OCI-LY3 (cell line): Measurements from ENCODE around the gene TSPAN10.

Experiments
- H2AFZ ChIP-seq: fragments of 200-600, 300-600 bp; shearing (Covaris generic); 2 replicates; pipeline ENCODE4 v1.6.0; 2014; ENCODE audit warnings: antibody characterized with exemption, low read depth, low read length
- H3K27ac ChIP-seq: fragments of 200-600, 300-600 bp; sonication (generic); 2 replicates; pipeline ENCODE4 v1.5.1; 2014; ENCODE audit warnings: mild to moderate bottlenecking, low read length, moderate library complexity, mixed read lengths
- H3K27me3 ChIP-seq: fragments of 200-600, 300-600 bp; sonication (generic); 2 replicates; pipeline ENCODE4 v1.6.1; 2014; ENCODE audit warnings: low read depth, low read length, mixed read lengths
- H3K36me3 ChIP-seq: fragments of 200-600, 300-600 bp; sonication (generic); replicated peaks from 2 replicates; pipeline ENCODE3; 2014; ENCODE audit warnings: low read depth, low read length, mixed read lengths
- H3K4me1 ChIP-seq: fragments of 300-600, 200-600 bp; sonication (generic); 2 replicates; pipeline ENCODE4 v1.6.1; 2014; ENCODE audit warnings: low read length, mixed read lengths
- H3K4me2 ChIP-seq: fragments of 200-600, 300-600 bp; sonication (generic); 2 replicates; pipeline ENCODE4 v1.6.1; 2014; ENCODE audit warnings: low read length, mixed read lengths
- H3K4me3 ChIP-seq: fragments of 300-600, 200-600 bp; sonication (generic); 2 replicates; pipeline ENCODE4 v1.5.1; 2014; ENCODE audit warnings: antibody characterized with exemption, mild to moderate bottlenecking, low read length, moderate library complexity
- H3K79me2 ChIP-seq: fragments of 300-600, 200-600 bp; shearing (Covaris generic); 2 replicates; pipeline ENCODE4 v1.6.1; 2014; ENCODE audit warnings: mild to moderate bottlenecking, low read length, mixed read lengths
- H3K9ac ChIP-seq: fragments of 300-600, 200-600 bp; shearing (Covaris generic); 2 replicates; pipeline ENCODE4 v1.6.0; 2014; ENCODE audit warnings: mild to moderate bottlenecking, low read length, moderate library complexity
- H3K9me3 ChIP-seq: fragments of 200-600, 300-600 bp; shearing (Covaris generic); 2 replicates; pipeline ENCODE4 v1.6.1; 2014; ENCODE audit warnings: low read length, mixed read lengths; ENCODE audit not compliant: insufficient read depth
- H4K20me1 ChIP-seq: fragments of 200-600, 300-600 bp; sonication (generic); 2 replicates; pipeline ENCODE4 v1.6.1; 2016; ENCODE audit warnings: low read length, mixed read lengths; ENCODE audit not compliant: insufficient read depth
- EZH2phosphoT487 ChIP-seq: fragments of 200-600 bp; shearing (Covaris generic); IDR thresholded peaks from 2 replicates; pipeline ENCODE4 v1.6.1; 2018; ENCODE audit warnings: antibody characterized with exemption, mixed run types, low read depth
- TF ChIP-seq, protein P1 (sequence below): fragments of 200-600, 300-600 bp; sonication (generic); IDR thresholded peaks from 2 replicates; pipeline ENCODE4 v1.5.1; 2014; ENCODE audit warnings: antibody characterized with exemption, low read length, low read depth

TSPAN10 gene

DNA sequence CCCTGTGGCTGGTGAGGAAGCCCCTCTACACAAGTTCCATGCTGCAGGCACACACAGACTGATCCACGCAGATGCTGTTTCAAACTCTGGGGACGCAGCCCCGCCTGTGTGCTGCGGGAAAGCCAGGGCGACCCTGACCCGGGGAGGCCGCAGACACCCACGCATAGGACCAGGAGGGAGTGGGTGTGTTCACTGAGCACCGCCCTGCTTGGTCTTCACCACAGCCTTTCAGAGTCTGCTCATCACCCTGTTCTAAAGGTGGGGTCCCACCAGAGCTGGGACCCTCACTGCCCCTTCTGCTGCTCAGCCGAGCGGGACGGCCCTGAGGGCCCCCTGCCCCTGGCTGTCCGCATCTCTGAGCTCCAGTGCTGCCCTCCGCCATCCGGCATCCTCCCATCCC, 7.5 kb downstream of the TSPAN10 start:
- TF ChIP-seq, protein P1, sequence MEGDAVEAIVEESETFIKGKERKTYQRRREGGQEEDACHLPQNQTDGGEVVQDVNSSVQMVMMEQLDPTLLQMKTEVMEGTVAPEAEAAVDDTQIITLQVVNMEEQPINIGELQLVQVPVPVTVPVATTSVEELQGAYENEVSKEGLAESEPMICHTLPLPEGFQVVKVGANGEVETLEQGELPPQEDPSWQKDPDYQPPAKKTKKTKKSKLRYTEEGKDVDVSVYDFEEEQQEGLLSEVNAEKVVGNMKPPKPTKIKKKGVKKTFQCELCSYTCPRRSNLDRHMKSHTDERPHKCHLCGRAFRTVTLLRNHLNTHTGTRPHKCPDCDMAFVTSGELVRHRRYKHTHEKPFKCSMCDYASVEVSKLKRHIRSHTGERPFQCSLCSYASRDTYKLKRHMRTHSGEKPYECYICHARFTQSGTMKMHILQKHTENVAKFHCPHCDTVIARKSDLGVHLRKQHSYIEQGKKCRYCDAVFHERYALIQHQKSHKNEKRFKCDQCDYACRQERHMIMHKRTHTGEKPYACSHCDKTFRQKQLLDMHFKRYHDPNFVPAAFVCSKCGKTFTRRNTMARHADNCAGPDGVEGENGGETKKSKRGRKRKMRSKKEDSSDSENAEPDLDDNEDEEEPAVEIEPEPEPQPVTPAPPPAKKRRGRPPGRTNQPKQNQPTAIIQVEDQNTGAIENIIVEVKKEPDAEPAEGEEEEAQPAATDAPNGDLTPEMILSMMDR, result no peak
- TF ChIP-seq EZH2phosphoT487, result no peak
- no peak overlapping the region for H3K4me3 ChIP-seq
- no peaks in the 10 kb centered on the region for H3K4me1 ChIP-seq
- no peak overlapping the region for H3K9ac ChIP-seq
- no peak overlapping the region for H3K4me2 ChIP-seq
- H2AFZ ChIP-seq, result no peak overlapping the region
- no peaks in the 10 kb centered on the region for H3K27me3 ChIP-seq
- no peaks in the 10 kb centered on the region for H3K79me2 ChIP-seq
- no peaks in the 10 kb centered on the region for H3K9me3 ChIP-seq
- no peaks in the 10 kb centered on the region for H3K36me3 ChIP-seq
- no peak overlapping the region for H3K27ac ChIP-seq
- H4K20me1 ChIP-seq, result no peaks in the 10 kb centered on the region

DNA sequence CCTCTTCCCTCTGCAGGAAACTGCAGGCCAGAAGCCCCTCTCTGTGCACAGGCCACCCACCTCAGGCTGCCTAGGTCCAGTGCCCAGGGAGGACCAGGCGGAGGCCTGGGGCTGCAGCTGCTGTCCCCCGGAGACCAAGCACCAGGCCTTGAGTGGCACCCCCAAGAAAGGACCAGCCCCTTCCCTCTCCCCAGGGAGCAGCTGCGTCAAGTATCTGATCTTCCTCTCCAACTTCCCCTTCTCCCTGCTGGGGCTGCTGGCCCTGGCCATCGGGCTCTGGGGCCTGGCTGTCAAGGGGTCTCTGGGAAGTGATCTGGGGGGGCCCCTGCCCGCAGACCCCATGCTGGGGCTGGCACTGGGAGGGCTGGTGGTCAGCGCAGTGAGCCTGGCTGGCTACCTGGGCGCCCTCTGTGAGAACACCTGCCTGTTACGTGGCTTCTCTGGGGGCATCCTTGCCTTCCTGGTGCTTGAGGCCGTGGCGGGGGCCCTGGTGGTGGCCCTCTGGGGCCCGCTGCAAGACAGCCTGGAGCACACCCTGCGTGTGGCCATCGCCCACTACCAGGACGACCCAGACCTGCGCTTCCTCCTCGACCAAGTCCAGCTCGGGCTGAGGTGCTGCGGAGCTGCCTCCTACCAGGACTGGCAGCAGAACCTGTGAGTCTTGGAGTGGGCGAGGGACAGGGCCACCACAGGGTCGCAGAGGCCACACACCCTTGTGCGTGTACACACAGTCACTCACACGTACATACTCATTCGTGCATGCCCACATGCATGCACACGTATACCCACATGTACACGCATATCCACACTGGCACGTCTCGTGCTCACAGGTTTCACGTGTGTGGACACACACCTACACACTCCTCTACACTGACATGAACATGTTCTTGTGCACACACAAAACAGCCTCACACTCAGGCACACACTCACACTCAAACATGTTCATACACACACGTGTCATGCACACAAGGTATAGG, 8.3 kb downstream of the TSPAN10 start:
- TF ChIP-seq EZH2phosphoT487, result no peak
- TF ChIP-seq, protein P1, result no peak
- Histone ChIP-seq H3K79me2 (no peaks in the 10 kb centered on the region), H3K9me3 (no peaks in the 10 kb centered on the region), H3K4me2 (no peak overlapping the region), H2AFZ (no peak overlapping the region), H3K27ac (no peak overlapping the region), H3K4me3 (no peak overlapping the region), H3K4me1 (no peaks in the 10 kb centered on the region), H3K9ac (no peak overlapping the region), H3K36me3 (no peaks in the 10 kb centered on the region), H4K20me1 (no peaks in the 10 kb centered on the region), H3K27me3 (no peaks in the 10 kb centered on the region)

DNA sequence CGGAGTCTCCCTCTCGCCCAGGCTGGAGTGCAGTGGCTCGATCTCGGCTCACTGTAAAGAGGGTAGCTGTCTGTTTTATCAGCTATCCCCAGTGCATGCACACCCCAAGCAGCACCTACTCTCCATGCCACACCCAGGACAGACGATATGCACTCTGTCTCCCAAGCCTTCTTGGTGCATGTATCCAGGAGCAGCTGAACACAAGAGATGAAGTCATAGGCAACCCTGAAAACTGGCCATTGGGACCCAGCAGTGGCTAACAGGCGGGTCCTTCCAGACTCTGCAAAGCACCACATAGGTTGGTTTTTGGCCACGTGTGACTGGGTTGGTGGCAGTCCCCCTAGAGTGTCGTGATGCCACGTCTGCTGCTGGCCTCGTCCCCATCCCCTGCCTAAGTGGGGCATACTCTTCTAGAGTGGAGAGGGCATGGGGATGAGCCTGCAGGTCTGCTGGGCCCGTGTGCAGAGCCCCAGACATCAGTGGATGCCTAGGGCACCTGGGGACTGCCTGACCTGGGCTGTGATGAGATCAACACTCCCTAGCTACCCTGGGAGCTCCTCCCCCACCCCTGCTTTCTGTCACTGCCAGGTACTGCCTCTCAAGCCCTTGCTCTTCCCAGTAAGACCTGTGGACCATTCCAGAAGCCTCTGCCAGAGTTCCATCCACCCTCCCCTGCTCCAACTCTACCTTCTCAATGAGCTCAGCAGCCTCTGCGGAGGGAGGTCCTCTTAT, 10.0 kb downstream of the TSPAN10 start:
- no peak overlapping the region for H3K27ac ChIP-seq
- no peaks in the 10 kb centered on the region for H3K36me3 ChIP-seq
- no peaks in the 10 kb centered on the region for H3K9me3 ChIP-seq
- H4K20me1 ChIP-seq, result no peaks in the 10 kb centered on the region
- no peak overlapping the region for H3K9ac ChIP-seq
- no peak overlapping the region for H2AFZ ChIP-seq
- no peak overlapping the region for H3K4me2 ChIP-seq
- H3K79me2 ChIP-seq, result no peaks in the 10 kb centered on the region
- TF ChIP-seq EZH2phosphoT487, result no peak
- TF ChIP-seq, protein P1, result no peak
- no peaks in the 10 kb centered on the region for H3K27me3 ChIP-seq
- no peaks in the 10 kb centered on the region for H3K4me1 ChIP-seq
- no peak overlapping the region for H3K4me3 ChIP-seq

DNA sequence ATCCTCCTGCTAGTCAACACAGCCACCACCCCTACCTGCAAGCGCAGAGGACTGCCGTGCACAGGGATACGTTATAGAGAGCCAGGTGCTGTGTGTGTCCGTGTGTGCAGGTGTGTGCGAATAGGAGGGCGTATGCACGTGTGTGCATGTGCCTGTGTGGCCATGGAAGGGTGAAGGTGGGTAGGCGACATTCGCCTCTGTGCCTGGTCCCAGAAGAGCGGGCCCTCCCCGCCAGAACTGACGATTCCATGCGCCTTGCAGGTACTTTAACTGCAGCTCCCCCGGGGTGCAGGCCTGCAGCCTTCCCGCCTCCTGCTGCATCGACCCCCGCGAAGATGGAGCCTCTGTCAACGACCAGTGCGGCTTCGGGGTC, 10.6 kb downstream of the TSPAN10 start:
- H3K4me3 ChIP-seq, result no peak overlapping the region
- no peaks in the 10 kb centered on the region for H4K20me1 ChIP-seq
- H3K79me2 ChIP-seq, result no peaks in the 10 kb centered on the region
- H3K27ac ChIP-seq, result no peak overlapping the region
- no peak overlapping the region for H2AFZ ChIP-seq
- no peaks in the 10 kb centered on the region for H3K27me3 ChIP-seq
- no peaks in the 10 kb centered on the region for H3K9me3 ChIP-seq
- no peak for TF ChIP-seq EZH2phosphoT487
- TF ChIP-seq, protein P1, result no peak
- H3K4me1 ChIP-seq, result no peaks in the 10 kb centered on the region
- H3K4me2 ChIP-seq, result no peak overlapping the region
- no peaks in the 10 kb centered on the region for H3K36me3 ChIP-seq
- no peak overlapping the region for H3K9ac ChIP-seq
